H9 (cell line): ENCODE results near the gene AEBP2. TPM values are rescaled to one million over a fixed set of nuclear protein-coding genes. Genes with fewer than 3 reads are reported as not detected.

ENCODE experiments used
- DNase-seq: peaks from one replicate; pipeline ENCODE4 v3.0.0-alpha.2; 2017
- H2AFZ ChIP-seq: one replicate; pipeline ENCODE4 v1.6.1; 2013; ENCODE audit warnings: mild to moderate bottlenecking, low read length, control low read depth, moderate library complexity
- H2AK5ac ChIP-seq: 2 replicates; pipeline ENCODE4 v1.6.1; 2013; ENCODE audit warnings: low read length, control low read depth, mixed read lengths; ENCODE audit not compliant: insufficient read length
- H2BK120ac ChIP-seq: one replicate; pipeline ENCODE4 v1.6.1; 2013; ENCODE audit warnings: low read depth, mild to moderate bottlenecking, low read length, control low read depth, inconsistent platforms; ENCODE audit not compliant: poor library complexity, severe bottlenecking
- H2BK12ac ChIP-seq: 2 replicates; pipeline ENCODE4 v1.6.1; 2013; ENCODE audit warnings: low read length, control low read depth, mixed read lengths, low read depth; ENCODE audit not compliant: insufficient read length
- H2BK15ac ChIP-seq: 2 replicates; pipeline ENCODE4 v1.6.1; 2013; ENCODE audit warnings: low read depth, low read length, control low read depth
- H2BK20ac ChIP-seq: one replicate; pipeline ENCODE4 v1.6.1; 2013; ENCODE audit warnings: low read depth, mild to moderate bottlenecking, low read length, control low read depth, inconsistent platforms; ENCODE audit not compliant: poor library complexity, severe bottlenecking
- H2BK5ac ChIP-seq: 2 replicates; pipeline ENCODE4 v1.6.1; 2013; ENCODE audit warnings: low read length, control low read depth, mixed read lengths; ENCODE audit not compliant: insufficient read length
- H3K14ac ChIP-seq: 2 replicates; pipeline ENCODE4 v1.6.1; 2013; ENCODE audit warnings: low read length, control low read depth; ENCODE audit not compliant: insufficient read depth
- H3K18ac ChIP-seq: 2 replicates; pipeline ENCODE4 v1.6.1; 2013; ENCODE audit warnings: low read depth, mild to moderate bottlenecking, mixed read lengths, low read length, control low read depth; ENCODE audit not compliant: insufficient read length
- H3K23ac ChIP-seq: 2 replicates; pipeline ENCODE4 v1.6.1; 2013; ENCODE audit warnings: low read length, control low read depth, mixed read lengths, low read depth; ENCODE audit not compliant: insufficient read length
- H3K23me2 ChIP-seq: 2 replicates; pipeline ENCODE4 v1.6.1; 2013; ENCODE audit warnings: low read depth, mild to moderate bottlenecking, mixed read lengths, low read length, control low read depth; ENCODE audit not compliant: insufficient read length, poor library complexity, severe bottlenecking
- H3K27ac ChIP-seq: 2 replicates; pipeline ENCODE4 v1.5.1; 2013; ENCODE audit warnings: low read length, control low read depth, mixed read lengths, low read depth; ENCODE audit not compliant: insufficient read length
- H3K27me3 ChIP-seq: 2 replicates; pipeline ENCODE4 v1.6.1; 2013; ENCODE audit warnings: low read length, control low read depth, inconsistent platforms; ENCODE audit not compliant: insufficient read depth
- H3K4ac ChIP-seq: 2 replicates; pipeline ENCODE4 v1.6.1; 2013; ENCODE audit warnings: low read depth, mild to moderate bottlenecking, control low read depth, inconsistent platforms, low read length, moderate library complexity
- H3K4me1 ChIP-seq: 2 replicates; pipeline ENCODE4 v1.6.1; 2013; ENCODE audit warnings: low read length, control low read depth, inconsistent platforms; ENCODE audit not compliant: insufficient read depth
- H3K4me2 ChIP-seq: 2 replicates; pipeline ENCODE4 v1.6.1; 2013; ENCODE audit warnings: low read length, control low read depth, mixed read lengths; ENCODE audit not compliant: insufficient read length, insufficient read depth
- H3K56ac ChIP-seq: 2 replicates; pipeline ENCODE4 v1.6.1; 2013; ENCODE audit warnings: low read depth, mild to moderate bottlenecking, mixed read lengths, low read length, control low read depth; ENCODE audit not compliant: insufficient read length
- H3K79me1 ChIP-seq: 2 replicates; pipeline ENCODE4 v1.6.1; 2013; ENCODE audit warnings: low read depth, mild to moderate bottlenecking, moderate library complexity, low read length, control low read depth, inconsistent platforms; ENCODE audit not compliant: insufficient read depth, poor library complexity, severe bottlenecking
- H3K79me2 ChIP-seq: 2 replicates; pipeline ENCODE4 v1.6.1; 2013; ENCODE audit warnings: low read length, control low read depth, inconsistent platforms; ENCODE audit not compliant: insufficient read depth
- H3K9ac ChIP-seq: 2 replicates; pipeline ENCODE4 v1.6.1; 2013; ENCODE audit warnings: low read length, control low read depth, mixed read lengths; ENCODE audit not compliant: insufficient read length; ENCODE audit errors: extremely low read depth
- H3K9me3 ChIP-seq: one replicate; pipeline ENCODE4 v1.6.1; 2013; ENCODE audit warnings: low read depth, low read length, inconsistent platforms; ENCODE audit not compliant: control insufficient read depth
- H3T11ph ChIP-seq: one replicate; pipeline ENCODE4 v1.6.1; 2013; ENCODE audit warnings: mild to moderate bottlenecking, low read length, control low read depth, inconsistent platforms
- H4K20me1 ChIP-seq: one replicate; pipeline ENCODE4 v1.6.1; 2013; ENCODE audit not compliant: control insufficient read depth, insufficient read length, insufficient read depth
- H4K5ac ChIP-seq: 2 replicates; pipeline ENCODE4 v1.6.1; 2013; ENCODE audit warnings: low read depth, mild to moderate bottlenecking, mixed read lengths, low read length, control low read depth; ENCODE audit not compliant: insufficient read length
- H4K8ac ChIP-seq: replicated peaks from 2 replicates; pipeline ENCODE4 v1.6.1; 2013; ENCODE audit warnings: low read length, control low read depth, mixed read lengths, low read depth; ENCODE audit not compliant: insufficient read length
- H4K91ac ChIP-seq: 2 replicates; pipeline ENCODE4 v1.6.1; 2013; ENCODE audit warnings: low read depth, mild to moderate bottlenecking, moderate library complexity, mixed read lengths, low read length, control low read depth; ENCODE audit not compliant: insufficient read length
- H3K27ac Mint-ChIP-seq, 3 experiments: 2 replicates in 2 of 3; 3 replicates in 1 of 3; pipeline ENCODE4 v1.8.0; 2020 to 2021; ENCODE audit warnings: mixed read lengths in 3 of 3, mild to moderate bottlenecking in 1 of 3, moderate library complexity in 1 of 3
- H3K27me3 Mint-ChIP-seq: 2 replicates; pipeline ENCODE4 v1.8.0; 2021; ENCODE audit warnings: low read depth, mild to moderate bottlenecking, moderate library complexity, mixed read lengths
- H3K36me3 Mint-ChIP-seq, 3 experiments: 2 replicates in 2 of 3; 3 replicates in 1 of 3; pipeline ENCODE4 v1.8.0; 2020 to 2021; ENCODE audit warnings: low read depth in 3 of 3, mixed read lengths in 3 of 3; ENCODE audit not compliant: insufficient read depth in 1 of 3
- H3K4me1 Mint-ChIP-seq, 2 experiments: 2 replicates each; pipeline ENCODE4 v1.8.0; 2020; ENCODE audit warnings: mixed read lengths in 2 of 2
- H3K4me3 Mint-ChIP-seq, 2 experiments: 2 replicates in 1 of 2; 3 replicates in 1 of 2; pipeline ENCODE4 v1.8.0; 2020 to 2021; ENCODE audit warnings: mild to moderate bottlenecking in 2 of 2, mixed read lengths in 2 of 2, moderate library complexity in 1 of 2
- H3K9me3 Mint-ChIP-seq, 2 experiments: 2 replicates in 1 of 2; 3 replicates in 1 of 2; pipeline ENCODE4 v1.8.0; 2020; ENCODE audit warnings: mild to moderate bottlenecking in 2 of 2, mixed read lengths in 2 of 2, moderate library complexity in 1 of 2
- CTCF ChIP-seq: fragments of 200-600 bp; sonication (generic); conservative IDR thresholded peaks from 3 replicates; pipeline ENCODE4 v1.8.0; 2021; ENCODE audit warnings: antibody characterized with exemption, mild to moderate bottlenecking
- WGBS: extraction: QIAGEN DNeasy Blood & Tissue Kit; methylation state at CpG from one replicate; pipeline ENCODE4 v1.1.7; 2013; ENCODE audit warnings: missing lambda C conversion rate, low lambda C conversion rate, mixed read lengths; ENCODE audit not compliant: insufficient read length; ENCODE audit errors: extremely low coverage; 5-methylcytosine and 5-hydroxymethylcytosine counted together
- total RNA-seq: library from RNA; stranded (reverse); gene quantifications from 2 replicates; pipeline ENCODE4 v1.2.1, GENCODE V29; 2021

AEBP2 gene
- total RNA-seq, 1 experiment from 2014 or later, result 82.8 TPM

- Histone ChIP-seq H3K14ac (no peak overlapping the region), H2BK20ac (no peak overlapping the region), H2BK5ac (no peak overlapping the region), H3K79me2 (peaks cover 75% of the 10 kb centered on the region), H3T11ph (no peak overlapping the region), H4K5ac (no peak overlapping the region), H3K18ac (no peak overlapping the region), H4K20me1 (no peaks in the 10 kb centered on the region), H2AK5ac (no peak overlapping the region), H3K9ac (no peak overlapping the region), H3K27me3 (no peaks in the 10 kb centered on the region), H4K91ac (no peak overlapping the region), H2BK12ac (no peak overlapping the region), H3K79me1 (no peaks in the 10 kb centered on the region), H3K23me2 (no peaks in the 10 kb centered on the region), H2AFZ (no peak overlapping the region), H3K4me2 (peak overlapping the region; percentile 3), H3K4me1 (peaks cover 6% of the 10 kb centered on the region; the same call in 1 of the 2 replicates), H2BK15ac (no peak overlapping the region), H3K27ac (no peak overlapping the region), H3K9me3 (no peaks in the 10 kb centered on the region), H3K4ac (no peak overlapping the region), H3K56ac (no peak overlapping the region), H2BK120ac (no peak overlapping the region), H4K8ac (no peak overlapping the region), H3K23ac (no peak overlapping the region)
- Mint-ChIP-seq H3K27me3 (no peaks in the 10 kb centered on the region; the same call in 1 of the 2 replicates), H3K9me3 (peaks cover 3 to 5% of the 10 kb centered on the region in 2 experiments; a peak in 3 of 5 replicates), H3K4me1 (peaks cover 47 to 53% of the 10 kb centered on the region in 2 experiments), H3K4me3 (peak overlapping the region; percentile 24 to 47; a peak in 4 of 5 replicates), H3K27ac (peak overlapping the region; percentile 47 to 96 (median 62); a peak in 6 of 7 replicates), H3K36me3 (peaks cover 28 to 49% (median 43%) of the 10 kb centered on the region in 3 experiments)
- no peak for DNase-seq
- no peak for TF ChIP-seq CTCF
- WGBS, result no CpG with 5 or more reads among the region's 3 CpGs
Measured at GRCh38 chr12:19444097-19444496, 4.8 kb downstream of the AEBP2 start.
